ENCODE measurements around the gene LCN10. TPM values are rescaled to one million over a fixed set of nuclear protein-coding genes. Genes with fewer than 3 reads are reported as not detected.
"Not testable (repeated sequence)": the region's sequence is repeated elsewhere in the genome, so short reads cannot be mapped to it uniquely, and the experiment has no call there.

LCN10 gene
- total RNA-seq, 1 experiment from 2014 or later = not detected

DNA sequence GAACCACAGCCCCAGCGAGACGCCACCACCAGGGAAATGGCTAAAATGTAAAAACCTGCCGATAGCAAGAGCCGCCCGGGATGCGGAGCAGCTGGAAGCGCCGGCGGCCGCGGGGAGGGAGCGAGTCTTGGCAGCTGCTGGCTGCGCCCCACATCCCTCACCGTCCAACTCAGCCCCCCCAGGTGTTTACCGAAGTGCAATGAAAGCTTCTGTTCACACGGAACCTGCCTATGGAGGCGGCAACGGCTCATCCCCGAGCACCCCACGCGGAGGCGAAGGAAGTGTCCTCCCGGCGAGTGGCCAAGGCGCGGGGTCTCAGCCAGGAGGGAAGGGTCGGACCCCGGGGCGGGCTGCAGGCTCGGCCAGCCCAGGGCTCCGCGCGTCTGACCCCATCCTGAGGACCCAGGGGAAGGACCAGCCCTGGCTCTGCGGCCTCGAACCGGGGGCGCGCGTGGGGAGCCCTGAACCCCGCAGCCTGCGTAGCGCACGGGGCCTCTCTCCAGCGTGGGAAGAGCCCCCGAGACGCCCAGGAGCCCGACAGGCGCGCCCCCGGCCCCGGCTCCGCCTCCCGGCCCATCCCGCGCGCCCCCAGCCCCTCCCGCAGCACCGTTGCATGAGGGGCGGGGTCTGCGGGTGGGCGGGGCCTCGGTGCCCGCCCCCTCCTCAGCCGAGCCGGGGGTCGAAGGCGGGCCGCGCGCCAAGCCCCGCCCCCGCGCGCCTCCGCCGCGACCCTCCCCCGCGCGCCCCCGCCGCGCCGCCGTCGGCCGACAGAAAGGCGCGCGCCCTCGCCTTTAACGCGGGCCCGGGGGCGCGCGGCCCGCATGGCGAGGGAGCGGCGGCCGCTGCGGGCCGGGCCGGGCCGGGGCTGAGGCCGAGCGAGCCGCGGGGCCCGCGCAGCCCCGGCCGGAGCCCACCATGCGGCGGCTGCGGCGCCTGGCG lies 30.7 kb downstream of the LCN10 start, which contains the start of gene DIPK1B:
DIPK1B (plus strand) TSS at position 822 of the 939 bp plus-strand sequence; CDS start at position 916, 94 bp downstream.
- Mint-ChIP-seq H3K9me3 (ENCODE audit: unreplicated experiment) (no peaks in the 10 kb centered on the region), H3K27ac (ENCODE audit: low read depth, unreplicated experiment) (no peak within 1 kb of the TSS), H3K36me3 (ENCODE audit: insufficient read depth, unreplicated experiment) (no peaks in the 10 kb centered on the region), H3K4me1 (ENCODE audit: insufficient read depth, unreplicated experiment) (no peaks in the 10 kb centered on the region), H3K27me3 (ENCODE audit: insufficient read depth, unreplicated experiment) (peaks cover 10% of the 10 kb centered on the region), H3K4me3 (ENCODE audit: unreplicated experiment) (no peak within 1 kb of the TSS)
- no peak for DNase-seq (ENCODE audit: unreplicated experiment)
- no TSS peak for BruUV-seq (replicated peaks)
- intact Hi-C loops (cut with micrococcal nuclease) = no loop called here
- TF ChIP-seq CTCF (IDR thresholded peaks at IDR 0.05; ENCODE audit: unreplicated experiment) = no peak
- ChIA-PET POLR2A (interaction anchor here (1.6 kb wide), 1 partner anchor 15 kb away, joined by 3 read pairs; no protein-coding TSS in a partner anchor), CTCF (no interaction called here)

DNA sequence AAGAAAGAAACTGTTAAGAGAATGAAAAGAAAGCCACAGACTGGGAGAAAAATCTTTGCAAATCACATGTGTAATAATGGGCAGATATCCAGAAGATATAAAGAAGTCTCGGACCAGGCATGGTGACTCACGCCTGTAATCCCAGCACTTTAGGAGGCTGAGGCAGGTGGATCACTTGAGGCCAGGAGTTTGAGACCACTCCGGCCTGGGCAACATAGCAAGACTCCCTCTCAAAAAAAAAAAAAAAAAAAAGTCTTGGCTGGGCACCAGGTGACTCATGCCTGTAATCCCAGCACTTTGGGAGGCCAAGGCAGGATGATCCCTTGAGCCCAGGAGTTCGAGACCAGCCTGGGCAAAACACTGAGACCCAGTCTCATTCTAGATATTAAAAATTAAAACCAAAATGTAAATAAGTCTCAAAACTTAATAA lies 31.5 kb downstream of the LCN10 start:
- H3K27ac Mint-ChIP-seq (ENCODE audit: low read depth, unreplicated experiment) = peak overlapping the region; percentile 42
- DNase-seq (ENCODE audit: unreplicated experiment); intact Hi-C loops (cut with micrococcal nuclease); H3K36me3 Mint-ChIP-seq (ENCODE audit: insufficient read depth, unreplicated experiment); H3K4me3 Mint-ChIP-seq (ENCODE audit: unreplicated experiment); H3K4me1 Mint-ChIP-seq (ENCODE audit: insufficient read depth, unreplicated experiment); BruUV-seq (replicated peaks); H3K9me3 Mint-ChIP-seq (ENCODE audit: unreplicated experiment); H3K27me3 Mint-ChIP-seq (ENCODE audit: insufficient read depth, unreplicated experiment): not testable (repeated sequence)
- POLR2A ChIA-PET = interaction anchor here (1.6 kb wide), 1 partner anchor 16 kb away, joined by 3 read pairs; no protein-coding TSS in a partner anchor
- CTCF ChIA-PET = interaction anchor here (0.7 kb wide), 1 partner anchor 12 kb away, joined by 3 read pairs; no protein-coding TSS in a partner anchor

DNA sequence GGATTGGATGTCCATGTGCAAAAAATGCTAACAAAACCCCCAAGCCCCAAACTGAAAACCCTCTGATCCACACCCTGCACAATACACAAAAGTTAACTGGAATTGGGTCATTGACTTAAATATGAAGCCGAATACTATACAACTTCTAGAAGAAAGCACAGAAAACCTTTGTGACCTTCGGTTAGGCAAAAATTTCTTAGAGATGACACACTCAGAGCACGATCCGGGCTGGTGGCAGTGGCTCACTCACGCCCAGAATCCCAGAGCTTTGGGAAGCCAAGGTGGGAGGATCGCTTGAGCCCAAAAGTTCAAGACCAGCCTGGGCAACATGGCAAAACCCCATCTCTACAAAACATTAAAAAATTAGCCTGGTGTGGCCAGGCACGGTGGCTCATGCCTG lies 32.2 kb downstream of the LCN10 start:
- Mint-ChIP-seq H3K27me3 (ENCODE audit: insufficient read depth, unreplicated experiment) (peaks cover 2% of the 10 kb centered on the region), H3K9me3 (ENCODE audit: unreplicated experiment) (no peaks in the 10 kb centered on the region), H3K36me3 (ENCODE audit: insufficient read depth, unreplicated experiment) (no peaks in the 10 kb centered on the region), H3K4me3 (ENCODE audit: unreplicated experiment) (no peak overlapping the region), H3K27ac (ENCODE audit: low read depth, unreplicated experiment) (peak overlapping the region; percentile 42), H3K4me1 (ENCODE audit: insufficient read depth, unreplicated experiment) (no peaks in the 10 kb centered on the region)
- no peak for DNase-seq (ENCODE audit: unreplicated experiment)
- CTCF ChIA-PET = interaction anchor here (0.7 kb wide), 1 partner anchor 12 kb away, joined by 3 read pairs; no protein-coding TSS in a partner anchor
- no TSS peak for BruUV-seq (replicated peaks)
- no peak for TF ChIP-seq CTCF (IDR thresholded peaks at IDR 0.05; ENCODE audit: unreplicated experiment)
- POLR2A ChIA-PET = interaction anchor here (1.6 kb wide), 1 partner anchor 16 kb away, joined by 3 read pairs; no protein-coding TSS in a partner anchor
- intact Hi-C loops (cut with micrococcal nuclease) = no loop called here

GRCh38 chr9:136709454-136710109 lies 33.2 kb downstream of the LCN10 start:
- TF ChIP-seq CTCF (IDR thresholded peaks at IDR 0.05; ENCODE audit: unreplicated experiment) = no peak
- Mint-ChIP-seq H3K4me1 (ENCODE audit: insufficient read depth, unreplicated experiment) (no peaks in the 10 kb centered on the region), H3K27ac (ENCODE audit: low read depth, unreplicated experiment) (no peak overlapping the region), H3K9me3 (ENCODE audit: unreplicated experiment) (no peaks in the 10 kb centered on the region), H3K36me3 (ENCODE audit: insufficient read depth, unreplicated experiment) (no peaks in the 10 kb centered on the region), H3K4me3 (ENCODE audit: unreplicated experiment) (no peak overlapping the region), H3K27me3 (ENCODE audit: insufficient read depth, unreplicated experiment) (no peaks in the 10 kb centered on the region)
- intact Hi-C loops (cut with micrococcal nuclease) = no loop called here
- CTCF ChIA-PET = interaction anchor here (0.9 kb wide), 1 partner anchor 25 kb away, joined by 3 read pairs; no protein-coding TSS in a partner anchor
- DNase-seq (ENCODE audit: unreplicated experiment) = no peak
- POLR2A ChIA-PET = interaction anchor here (0.7 kb wide), 1 partner anchor 200 kb away, joined by 4 read pairs; no protein-coding TSS in a partner anchor
- BruUV-seq (replicated peaks) = no TSS peak
